Calu3 (cell line): ENCODE data around the gene SMURF1. TPM values are rescaled to one million over a fixed set of nuclear protein-coding genes. Genes with fewer than 3 reads are reported as not detected.

Experiments
- BruUV-seq: library from RNA; stranded (reverse); fragments of 400-500 nt; replicated peaks from 2 replicates; lab custom pipeline; 2021; lab: Mats Ljungman, UMichigan
- CTCF ChIA-PET: fragments of 300-600 bp; sonication (Branson Sonifier 250); formaldehyde crosslinking; loops from one replicate; lab custom pipeline; 2022; ENCODE audit warnings: antibody characterized with exemption; lab: Charles Lee
- DNase-seq: peaks from one replicate; pipeline ENCODE4 v3.0.0; 2022
- H3K27ac Mint-ChIP-seq: one replicate; pipeline ENCODE4 v1.8.0; 2022; ENCODE audit warnings: mixed read lengths; ENCODE audit not compliant: unreplicated experiment
- H3K27me3 Mint-ChIP-seq: one replicate; pipeline ENCODE4 v1.8.0; 2022; ENCODE audit warnings: mixed read lengths; ENCODE audit not compliant: unreplicated experiment
- H3K36me3 Mint-ChIP-seq: one replicate; pipeline ENCODE4 v1.8.0; 2022; ENCODE audit warnings: mild to moderate bottlenecking, moderate library complexity, mixed read lengths; ENCODE audit not compliant: insufficient read depth, unreplicated experiment
- H3K4me1 Mint-ChIP-seq: one replicate; pipeline ENCODE4 v1.8.0; 2022; ENCODE audit warnings: mild to moderate bottlenecking, low read depth, mixed read lengths; ENCODE audit not compliant: unreplicated experiment
- H3K4me3 Mint-ChIP-seq: one replicate; pipeline ENCODE4 v1.8.0; 2022; ENCODE audit warnings: mild to moderate bottlenecking, low read depth, moderate library complexity, mixed read lengths; ENCODE audit not compliant: unreplicated experiment
- H3K9me3 Mint-ChIP-seq: one replicate; pipeline ENCODE4 v1.8.0; 2022; ENCODE audit warnings: low read depth, mixed read lengths; ENCODE audit not compliant: unreplicated experiment
- intact Hi-C: fragments of 100-400 bp; cut with micrococcal nuclease; formaldehyde crosslinking; loops from one replicate; pipeline ENCODE4 v1.10.0; 2022; ENCODE audit not compliant: unreplicated experiment
- total RNA-seq: library from RNA; stranded (reverse); gene quantifications from 2 replicates; pipeline ENCODE4 v1.2.3, GENCODE V29; 2022
- TF ChIP-seq, protein P1 (sequence below): fragments of 200-600 bp; IDR thresholded peaks from one replicate; pipeline ENCODE4 v1.8.0; 2022; ENCODE audit warnings: antibody characterized with exemption; ENCODE audit not compliant: unreplicated experiment

Gene SMURF1
- total RNA-seq, 1 experiment from 2014 or later, result 29.7 TPM

- intact Hi-C loops, result no loop called here
- no peak for DNase-seq
- Mint-ChIP-seq H3K9me3 (no peaks in the 10 kb centered on the region), H3K36me3 (peaks cover 36% of the 10 kb centered on the region), H3K27me3 (no peaks in the 10 kb centered on the region), H3K4me1 (no peaks in the 10 kb centered on the region), H3K4me3 (no peak overlapping the region), H3K27ac (no peak overlapping the region)
- CTCF ChIA-PET, result interaction anchor here (0.7 kb wide), 1 partner anchor 18 kb away, joined by 3 read pairs; no protein-coding TSS in a partner anchor
- TF ChIP-seq, protein P1, sequence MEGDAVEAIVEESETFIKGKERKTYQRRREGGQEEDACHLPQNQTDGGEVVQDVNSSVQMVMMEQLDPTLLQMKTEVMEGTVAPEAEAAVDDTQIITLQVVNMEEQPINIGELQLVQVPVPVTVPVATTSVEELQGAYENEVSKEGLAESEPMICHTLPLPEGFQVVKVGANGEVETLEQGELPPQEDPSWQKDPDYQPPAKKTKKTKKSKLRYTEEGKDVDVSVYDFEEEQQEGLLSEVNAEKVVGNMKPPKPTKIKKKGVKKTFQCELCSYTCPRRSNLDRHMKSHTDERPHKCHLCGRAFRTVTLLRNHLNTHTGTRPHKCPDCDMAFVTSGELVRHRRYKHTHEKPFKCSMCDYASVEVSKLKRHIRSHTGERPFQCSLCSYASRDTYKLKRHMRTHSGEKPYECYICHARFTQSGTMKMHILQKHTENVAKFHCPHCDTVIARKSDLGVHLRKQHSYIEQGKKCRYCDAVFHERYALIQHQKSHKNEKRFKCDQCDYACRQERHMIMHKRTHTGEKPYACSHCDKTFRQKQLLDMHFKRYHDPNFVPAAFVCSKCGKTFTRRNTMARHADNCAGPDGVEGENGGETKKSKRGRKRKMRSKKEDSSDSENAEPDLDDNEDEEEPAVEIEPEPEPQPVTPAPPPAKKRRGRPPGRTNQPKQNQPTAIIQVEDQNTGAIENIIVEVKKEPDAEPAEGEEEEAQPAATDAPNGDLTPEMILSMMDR, result no peak
- no TSS peak for BruUV-seq
Observed at GRCh38 chr7:99008921-99009530, 134.9 kb downstream of the SMURF1 start.

GRCh38 chr7:99008181-99008631 is 135.7 kb downstream of the SMURF1 start:
- intact Hi-C loops, result no loop called here
- H3K9me3 Mint-ChIP-seq, result no peaks in the 10 kb centered on the region
- TF ChIP-seq, protein P1, result no peak
- no peaks in the 10 kb centered on the region for H3K27me3 Mint-ChIP-seq
- no peak overlapping the region for H3K4me3 Mint-ChIP-seq
- CTCF ChIA-PET, result no interaction called here
- H3K27ac Mint-ChIP-seq, result no peak overlapping the region
- no peaks in the 10 kb centered on the region for H3K4me1 Mint-ChIP-seq
- BruUV-seq, result no TSS peak
- DNase-seq, result no peak
- peaks cover 35% of the 10 kb centered on the region for H3K36me3 Mint-ChIP-seq

DNA sequence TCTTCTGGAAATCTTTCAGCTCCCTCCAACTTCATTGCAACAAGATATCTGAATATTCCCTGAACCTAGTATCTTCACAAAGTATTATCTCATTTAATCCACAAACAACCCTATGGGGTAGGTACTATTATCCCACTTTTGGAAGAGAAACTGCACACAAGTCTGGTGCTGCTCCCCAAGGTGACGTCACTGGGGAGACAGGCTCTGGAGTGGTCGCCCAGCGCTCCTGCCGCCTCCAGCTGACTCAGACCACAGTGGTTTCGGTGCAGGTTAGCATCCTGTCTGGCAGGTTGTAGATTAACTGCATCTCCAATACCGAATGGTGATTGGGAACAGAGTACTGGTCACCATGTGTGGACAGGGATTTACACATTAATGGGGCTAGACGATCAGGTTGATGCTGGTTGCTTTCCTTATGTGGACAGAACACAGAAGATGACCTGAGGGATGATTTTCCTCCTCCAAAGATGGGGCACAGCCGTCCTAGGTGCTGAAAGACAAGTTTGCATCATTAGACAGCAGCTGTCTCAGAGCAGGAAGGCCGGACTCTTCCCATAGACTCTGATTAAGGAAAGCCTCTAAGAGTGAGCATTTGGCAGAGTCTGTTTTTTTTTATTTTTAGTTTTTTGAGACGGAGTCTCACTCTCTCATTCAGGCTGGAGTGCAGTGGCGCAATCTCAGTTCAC is 137.0 kb downstream of the SMURF1 start:
- Mint-ChIP-seq H3K4me3 (no peak overlapping the region), H3K27ac (no peak overlapping the region), H3K36me3 (peaks cover 39% of the 10 kb centered on the region), H3K27me3 (no peaks in the 10 kb centered on the region), H3K4me1 (no peaks in the 10 kb centered on the region), H3K9me3 (no peaks in the 10 kb centered on the region)
- CTCF ChIA-PET, result no interaction called here
- intact Hi-C loops, result no loop called here
- DNase-seq, result no peak
- BruUV-seq, result no TSS peak
- TF ChIP-seq, protein P1, result no peak

DNA sequence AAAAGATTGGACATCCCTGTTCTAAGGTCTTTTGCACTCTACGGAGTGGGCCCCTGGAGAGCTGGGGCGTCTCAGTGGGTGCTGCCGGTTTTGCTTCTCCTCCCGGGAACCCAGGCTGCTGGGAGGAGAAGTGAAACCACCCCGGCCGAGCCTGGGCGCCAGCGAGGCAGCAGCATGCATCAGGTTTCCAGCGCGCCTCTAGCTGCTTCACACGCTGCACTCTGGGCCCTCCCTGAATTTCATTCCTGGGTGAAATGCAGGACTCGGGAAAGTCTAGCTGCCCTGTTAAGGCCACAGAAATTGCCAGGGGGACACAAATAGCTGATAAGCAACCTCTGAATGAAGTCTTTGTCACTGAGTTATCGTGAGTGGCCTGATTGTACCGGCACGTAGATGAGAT is 138.1 kb downstream of the SMURF1 start:
- Mint-ChIP-seq H3K9me3 (no peaks in the 10 kb centered on the region), H3K36me3 (peaks cover 45% of the 10 kb centered on the region)

More for the DNA sequence above, 138.1 kb downstream of the SMURF1 start:
- H3K4me1 Mint-ChIP-seq, result no peaks in the 10 kb centered on the region
- intact Hi-C loops, result no loop called here
- no peak for DNase-seq
- BruUV-seq, result no TSS peak
- CTCF ChIA-PET, result no interaction called here
- H3K4me3 Mint-ChIP-seq, result no peak overlapping the region
- no peak overlapping the region for H3K27ac Mint-ChIP-seq
- no peaks in the 10 kb centered on the region for H3K27me3 Mint-ChIP-seq
- TF ChIP-seq, protein P1, result no peak
